ENCODE results near the gene PTPRH. TPM values are rescaled to one million over a fixed set of nuclear protein-coding genes. Genes with fewer than 3 reads are reported as not detected.

The PTPRH gene
- total RNA-seq, 2 donors from 2014 or later: 76.3 to 131 TPM

DNA sequence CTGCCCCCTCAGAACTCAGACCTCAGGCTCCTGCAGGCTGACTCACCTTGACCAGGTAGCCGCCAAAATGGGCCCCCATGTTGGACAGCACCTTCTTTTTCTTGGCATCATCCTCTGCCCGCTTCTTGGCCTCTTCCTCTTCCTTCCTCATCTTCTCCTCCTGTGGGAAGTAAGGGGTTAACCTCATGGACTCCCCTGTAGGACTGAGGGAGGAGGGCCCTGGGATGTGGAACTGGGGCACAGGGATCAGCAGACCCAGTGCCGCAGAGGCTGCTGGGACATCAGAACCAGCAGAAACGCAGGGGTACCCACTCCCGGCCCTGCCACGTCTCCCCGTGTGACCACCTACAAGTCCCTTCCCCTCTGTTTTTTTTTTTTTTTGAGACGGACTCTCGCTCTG, 71.4 kb downstream of the PTPRH start:
- DNase-seq: no peak
- TF ChIP-seq, protein P1, sequence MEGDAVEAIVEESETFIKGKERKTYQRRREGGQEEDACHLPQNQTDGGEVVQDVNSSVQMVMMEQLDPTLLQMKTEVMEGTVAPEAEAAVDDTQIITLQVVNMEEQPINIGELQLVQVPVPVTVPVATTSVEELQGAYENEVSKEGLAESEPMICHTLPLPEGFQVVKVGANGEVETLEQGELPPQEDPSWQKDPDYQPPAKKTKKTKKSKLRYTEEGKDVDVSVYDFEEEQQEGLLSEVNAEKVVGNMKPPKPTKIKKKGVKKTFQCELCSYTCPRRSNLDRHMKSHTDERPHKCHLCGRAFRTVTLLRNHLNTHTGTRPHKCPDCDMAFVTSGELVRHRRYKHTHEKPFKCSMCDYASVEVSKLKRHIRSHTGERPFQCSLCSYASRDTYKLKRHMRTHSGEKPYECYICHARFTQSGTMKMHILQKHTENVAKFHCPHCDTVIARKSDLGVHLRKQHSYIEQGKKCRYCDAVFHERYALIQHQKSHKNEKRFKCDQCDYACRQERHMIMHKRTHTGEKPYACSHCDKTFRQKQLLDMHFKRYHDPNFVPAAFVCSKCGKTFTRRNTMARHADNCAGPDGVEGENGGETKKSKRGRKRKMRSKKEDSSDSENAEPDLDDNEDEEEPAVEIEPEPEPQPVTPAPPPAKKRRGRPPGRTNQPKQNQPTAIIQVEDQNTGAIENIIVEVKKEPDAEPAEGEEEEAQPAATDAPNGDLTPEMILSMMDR (IDR thresholded peaks at IDR 0.05): no peak
- no peak overlapping the region for H3K27ac ChIP-seq
- H3K4me3 ChIP-seq: no peak overlapping the region
- H3K9me3 ChIP-seq: no peaks in the 10 kb centered on the region
- no peaks in the 10 kb centered on the region for H3K4me1 ChIP-seq
- H3K27me3 ChIP-seq: peaks cover 5% of the 10 kb centered on the region
- no peaks in the 10 kb centered on the region for H3K36me3 ChIP-seq
- intact Hi-C loops (cut with DNase I): no loop called here
- H3K9ac ChIP-seq (ENCODE audit: low read depth in 2 of 2, low read length in 2 of 2): no peak overlapping the region

GRCh38 chr19:55136399-55137102, 72.8 kb downstream of the PTPRH start:
- Histone ChIP-seq H3K4me1 (no peaks in the 10 kb centered on the region), H3K36me3 (no peaks in the 10 kb centered on the region), H3K4me3 (no peak overlapping the region), H3K9me3 (no peaks in the 10 kb centered on the region), H3K9ac (ENCODE audit: low read depth in 2 of 2, low read length in 2 of 2) (no peak overlapping the region), H3K27me3 (peaks cover 5% of the 10 kb centered on the region), H3K27ac (no peak overlapping the region)
- TF ChIP-seq, protein P1 (IDR thresholded peaks at IDR 0.05): no peak
- DNase-seq: no peak
- intact Hi-C loops (cut with DNase I): no loop called here

- H3K36me3 ChIP-seq: no peaks in the 10 kb centered on the region
- no peak overlapping the region for H3K9ac ChIP-seq (ENCODE audit: low read depth in 2 of 2, low read length in 2 of 2)
- intact Hi-C loops (cut with DNase I): no loop called here
- no peaks in the 10 kb centered on the region for H3K4me1 ChIP-seq
- H3K27ac ChIP-seq: no peak overlapping the region
- DNase-seq: no peak
- peaks cover 5% of the 10 kb centered on the region for H3K27me3 ChIP-seq
- TF ChIP-seq, protein P1 (IDR thresholded peaks at IDR 0.05): no peak
- no peaks in the 10 kb centered on the region for H3K9me3 ChIP-seq
- H3K4me3 ChIP-seq: no peak overlapping the region
These were observed 74.6 kb downstream of the PTPRH start for GRCh38 chr19:55134736-55135135.

DNA sequence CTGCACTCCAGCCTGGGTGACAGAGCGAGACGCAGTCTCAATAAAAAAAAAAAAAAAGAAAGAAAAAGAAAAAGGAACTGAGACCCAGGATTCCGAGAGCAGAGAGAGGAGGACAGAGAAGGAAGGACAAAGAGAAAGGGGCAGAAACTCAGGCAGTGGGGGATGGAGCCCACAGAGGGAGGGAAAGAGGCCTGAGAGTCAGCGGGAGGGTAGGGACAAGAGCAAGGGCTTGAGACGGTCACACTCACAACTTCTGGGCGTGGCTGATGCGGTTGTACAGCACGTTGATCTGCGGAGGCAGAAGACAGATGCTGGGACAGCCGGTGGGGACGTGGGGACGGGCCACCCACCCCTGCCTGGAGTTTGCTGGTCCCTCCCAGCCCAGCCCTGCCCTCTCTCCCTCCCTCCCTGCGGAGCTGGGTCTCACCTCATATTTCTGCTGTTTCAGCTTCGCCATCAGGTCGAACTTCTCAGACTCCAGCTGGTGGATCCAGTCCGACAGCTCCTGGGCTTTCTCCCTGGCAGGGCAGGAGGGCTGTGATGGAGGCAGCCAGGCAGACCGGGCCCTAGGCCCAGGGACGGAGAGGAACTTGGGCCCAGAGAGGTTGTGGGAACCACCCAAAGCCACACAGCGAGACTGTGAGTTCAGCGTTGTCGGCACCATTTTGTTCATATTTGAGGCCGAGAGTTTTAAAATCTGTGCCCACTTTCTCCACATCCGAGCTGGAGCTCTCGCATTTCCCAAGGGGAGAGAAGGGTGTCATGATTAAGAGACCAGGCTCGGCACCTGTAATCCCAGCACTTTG, 75.5 kb downstream of the PTPRH start:
- Histone ChIP-seq H3K4me3 (no peak overlapping the region), H3K36me3 (no peaks in the 10 kb centered on the region), H3K4me1 (no peaks in the 10 kb centered on the region), H3K27me3 (no peaks in the 10 kb centered on the region), H3K9ac (ENCODE audit: low read depth in 2 of 2, low read length in 2 of 2) (no peak overlapping the region), H3K9me3 (no peaks in the 10 kb centered on the region), H3K27ac (no peak overlapping the region)
- TF ChIP-seq, protein P1 (IDR thresholded peaks at IDR 0.05): no peak
- no peak for DNase-seq
- intact Hi-C loops (cut with DNase I): no loop called here

- no peaks in the 10 kb centered on the region for H3K27me3 ChIP-seq
These were observed 76.7 kb downstream of the PTPRH start for GRCh38 chr19:55132453-55133129.

More at GRCh38 chr19:55132453-55133129, 76.7 kb downstream of the PTPRH start:
- no peak overlapping the region for H3K27ac ChIP-seq
- no peaks in the 10 kb centered on the region for H3K4me1 ChIP-seq
- H3K4me3 ChIP-seq: no peak overlapping the region
- H3K9ac ChIP-seq (ENCODE audit: low read depth in 2 of 2, low read length in 2 of 2): no peak overlapping the region
- no peaks in the 10 kb centered on the region for H3K36me3 ChIP-seq
- intact Hi-C loops (cut with DNase I): no loop called here
- DNase-seq: no peak
- H3K9me3 ChIP-seq: no peaks in the 10 kb centered on the region
- TF ChIP-seq, protein P1 (IDR thresholded peaks at IDR 0.05): no peak

All from colonic mucosa (tissue), 4 donors.